A549 (cell line): ENCODE measurements around the gene HDAC2.

Source experiments
- FOSL2 ChIP-seq, 2 experiments: fragments of 450-650 bp in 1 of 2; fragments of >200 bp in 1 of 2; sonication (Bioruptor Twin) in 1 of 2; formaldehyde crosslinking; IDR thresholded peaks; 2 replicates each; pipeline versions ENCODE4 v1.5.0 to v1.6.1; 2016 to 2020; ENCODE audit warnings: mild to moderate bottlenecking in 1 of 2, moderate library complexity in 1 of 2
- KDM1A ChIP-seq: fragments of 200-600 bp; sonication (generic); IDR thresholded peaks from 2 replicates; pipeline ENCODE4 v1.6.1; 2016; ENCODE audit warnings: low read depth, mild to moderate bottlenecking
- MAFK ChIP-seq: fragments of 450-650 bp; IDR thresholded peaks from 2 replicates; pipeline ENCODE4 v1.6.1; 2014; ENCODE audit not compliant: partially characterized antibody
- NFE2L2 ChIP-seq: fragments of 150-350 bp; conservative IDR thresholded peaks from 2 replicates; pipeline ENCODE4 v1.6.1; 2014; ENCODE audit warnings: low read length
- POLR2A ChIP-seq: IDR thresholded peaks from 2 replicates; pipeline ENCODE4 v1.6.1; 2012; ENCODE audit warnings: mild to moderate bottlenecking, low read length
- TF ChIP-seq, protein P1 (sequence below): fragments of 200-600 bp; sonication (generic); IDR thresholded peaks from 2 replicates; pipeline ENCODE4 v1.6.1; 2016; ENCODE audit warnings: antibody characterized with exemption, mild to moderate bottlenecking, moderate library complexity
- TF ChIP-seq, protein P2 (sequence below): fragments of >200 bp; sonication (Bioruptor Twin); formaldehyde crosslinking; IDR thresholded peaks from 3 replicates; pipeline ENCODE4 v1.5.1; 2016
- TF ChIP-seq, protein P3 (sequence below): fragments of 250-450 bp; sonication (Bioruptor Pico); IDR thresholded peaks from 2 replicates; pipeline ENCODE4 v1.5.0; 2021; ENCODE audit warnings: mild to moderate bottlenecking, moderate library complexity, borderline replicate concordance
- TF ChIP-seq, protein P4 (sequence below): fragments of 450-650 bp; IDR thresholded peaks from 2 replicates; pipeline ENCODE4 v1.6.1; 2014; ENCODE audit warnings: antibody characterized with exemption

DNA sequence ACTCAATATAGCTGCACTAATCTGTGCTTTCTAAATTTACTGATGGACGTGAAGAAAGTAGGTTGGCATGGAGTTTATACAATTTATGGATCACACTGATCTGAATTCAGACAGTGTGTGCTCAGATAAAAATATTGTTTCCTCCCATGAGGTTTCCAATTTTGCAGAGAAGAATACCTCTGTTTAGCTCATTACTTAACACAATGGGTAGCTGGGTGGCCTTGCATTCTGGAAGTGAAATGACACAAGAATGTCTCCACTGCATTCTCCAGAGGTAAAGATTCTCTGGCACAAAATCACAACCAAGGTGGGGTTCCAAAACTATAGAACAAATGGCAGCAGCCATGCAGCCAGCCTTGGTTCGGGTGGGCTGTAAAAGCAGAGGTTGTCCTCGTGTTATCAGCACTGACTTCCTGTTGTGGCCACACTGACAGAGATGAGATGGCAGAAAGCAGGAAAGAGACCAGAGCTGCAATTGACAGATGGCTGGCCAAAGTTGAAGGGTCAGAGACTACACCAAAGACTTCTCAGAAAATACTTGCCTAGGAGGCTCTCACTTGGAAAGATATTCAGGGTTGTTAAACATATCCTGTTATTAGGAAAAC is 50.2 kb downstream of the HDAC2 start:
- TF ChIP-seq, protein P1, sequence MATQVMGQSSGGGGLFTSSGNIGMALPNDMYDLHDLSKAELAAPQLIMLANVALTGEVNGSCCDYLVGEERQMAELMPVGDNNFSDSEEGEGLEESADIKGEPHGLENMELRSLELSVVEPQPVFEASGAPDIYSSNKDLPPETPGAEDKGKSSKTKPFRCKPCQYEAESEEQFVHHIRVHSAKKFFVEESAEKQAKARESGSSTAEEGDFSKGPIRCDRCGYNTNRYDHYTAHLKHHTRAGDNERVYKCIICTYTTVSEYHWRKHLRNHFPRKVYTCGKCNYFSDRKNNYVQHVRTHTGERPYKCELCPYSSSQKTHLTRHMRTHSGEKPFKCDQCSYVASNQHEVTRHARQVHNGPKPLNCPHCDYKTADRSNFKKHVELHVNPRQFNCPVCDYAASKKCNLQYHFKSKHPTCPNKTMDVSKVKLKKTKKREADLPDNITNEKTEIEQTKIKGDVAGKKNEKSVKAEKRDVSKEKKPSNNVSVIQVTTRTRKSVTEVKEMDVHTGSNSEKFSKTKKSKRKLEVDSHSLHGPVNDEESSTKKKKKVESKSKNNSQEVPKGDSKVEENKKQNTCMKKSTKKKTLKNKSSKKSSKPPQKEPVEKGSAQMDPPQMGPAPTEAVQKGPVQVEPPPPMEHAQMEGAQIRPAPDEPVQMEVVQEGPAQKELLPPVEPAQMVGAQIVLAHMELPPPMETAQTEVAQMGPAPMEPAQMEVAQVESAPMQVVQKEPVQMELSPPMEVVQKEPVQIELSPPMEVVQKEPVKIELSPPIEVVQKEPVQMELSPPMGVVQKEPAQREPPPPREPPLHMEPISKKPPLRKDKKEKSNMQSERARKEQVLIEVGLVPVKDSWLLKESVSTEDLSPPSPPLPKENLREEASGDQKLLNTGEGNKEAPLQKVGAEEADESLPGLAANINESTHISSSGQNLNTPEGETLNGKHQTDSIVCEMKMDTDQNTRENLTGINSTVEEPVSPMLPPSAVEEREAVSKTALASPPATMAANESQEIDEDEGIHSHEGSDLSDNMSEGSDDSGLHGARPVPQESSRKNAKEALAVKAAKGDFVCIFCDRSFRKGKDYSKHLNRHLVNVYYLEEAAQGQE, result no peak
- TF ChIP-seq MAFK (no peak), POLR2A (no peak), NFE2L2 (no peak), KDM1A (no peak), FOSL2 (IDR thresholded peaks at IDR 0.05) (no peak), FOSL2 (CRISPR knock-in tag; IDR thresholded peaks at IDR 0.05) (no peak)
- TF ChIP-seq, protein P2, sequence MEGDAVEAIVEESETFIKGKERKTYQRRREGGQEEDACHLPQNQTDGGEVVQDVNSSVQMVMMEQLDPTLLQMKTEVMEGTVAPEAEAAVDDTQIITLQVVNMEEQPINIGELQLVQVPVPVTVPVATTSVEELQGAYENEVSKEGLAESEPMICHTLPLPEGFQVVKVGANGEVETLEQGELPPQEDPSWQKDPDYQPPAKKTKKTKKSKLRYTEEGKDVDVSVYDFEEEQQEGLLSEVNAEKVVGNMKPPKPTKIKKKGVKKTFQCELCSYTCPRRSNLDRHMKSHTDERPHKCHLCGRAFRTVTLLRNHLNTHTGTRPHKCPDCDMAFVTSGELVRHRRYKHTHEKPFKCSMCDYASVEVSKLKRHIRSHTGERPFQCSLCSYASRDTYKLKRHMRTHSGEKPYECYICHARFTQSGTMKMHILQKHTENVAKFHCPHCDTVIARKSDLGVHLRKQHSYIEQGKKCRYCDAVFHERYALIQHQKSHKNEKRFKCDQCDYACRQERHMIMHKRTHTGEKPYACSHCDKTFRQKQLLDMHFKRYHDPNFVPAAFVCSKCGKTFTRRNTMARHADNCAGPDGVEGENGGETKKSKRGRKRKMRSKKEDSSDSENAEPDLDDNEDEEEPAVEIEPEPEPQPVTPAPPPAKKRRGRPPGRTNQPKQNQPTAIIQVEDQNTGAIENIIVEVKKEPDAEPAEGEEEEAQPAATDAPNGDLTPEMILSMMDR, result no peak
- TF ChIP-seq, protein P3, sequence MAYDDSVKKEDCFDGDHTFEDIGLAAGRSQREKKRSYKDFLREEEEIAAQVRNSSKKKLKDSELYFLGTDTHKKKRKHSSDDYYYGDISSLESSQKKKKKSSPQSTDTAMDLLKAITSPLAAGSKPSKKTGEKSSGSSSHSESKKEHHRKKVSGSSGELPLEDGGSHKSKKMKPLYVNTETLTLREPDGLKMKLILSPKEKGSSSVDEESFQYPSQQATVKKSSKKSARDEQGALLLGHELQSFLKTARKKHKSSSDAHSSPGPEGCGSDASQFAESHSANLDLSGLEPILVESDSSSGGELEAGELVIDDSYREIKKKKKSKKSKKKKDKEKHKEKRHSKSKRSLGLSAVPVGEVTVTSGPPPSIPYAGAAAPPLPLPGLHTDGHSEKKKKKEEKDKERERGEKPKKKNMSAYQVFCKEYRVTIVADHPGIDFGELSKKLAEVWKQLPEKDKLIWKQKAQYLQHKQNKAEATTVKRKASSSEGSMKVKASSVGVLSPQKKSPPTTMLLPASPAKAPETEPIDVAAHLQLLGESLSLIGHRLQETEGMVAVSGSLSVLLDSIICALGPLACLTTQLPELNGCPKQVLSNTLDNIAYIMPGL, result no peak
- TF ChIP-seq, protein P4, sequence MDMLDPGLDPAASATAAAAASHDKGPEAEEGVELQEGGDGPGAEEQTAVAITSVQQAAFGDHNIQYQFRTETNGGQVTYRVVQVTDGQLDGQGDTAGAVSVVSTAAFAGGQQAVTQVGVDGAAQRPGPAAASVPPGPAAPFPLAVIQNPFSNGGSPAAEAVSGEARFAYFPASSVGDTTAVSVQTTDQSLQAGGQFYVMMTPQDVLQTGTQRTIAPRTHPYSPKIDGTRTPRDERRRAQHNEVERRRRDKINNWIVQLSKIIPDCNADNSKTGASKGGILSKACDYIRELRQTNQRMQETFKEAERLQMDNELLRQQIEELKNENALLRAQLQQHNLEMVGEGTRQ, result no peak
